Left ventricle myocardium inferior (tissue), 1 donor: ENCODE measurements around the gene MDK. TPM values are rescaled to one million over a fixed set of nuclear protein-coding genes. Genes with fewer than 3 reads are reported as not detected.
A peak's percentile ranks its signal among the peaks of the same experiment; 100 is the strongest.

Experiments used
- DNase-seq: peaks from one replicate; pipeline ENCODE4 v3.0.0-alpha.2; 2020
- H3K27ac ChIP-seq: fragments of 200-600 bp; replicated peaks from 2 replicates; pipeline ENCODE4 v1.8.0; 2021
- H3K27me3 ChIP-seq: fragments of 200-600 bp; 2 replicates; pipeline ENCODE4 v1.8.0; 2021; ENCODE audit warnings: low read depth
- H3K36me3 ChIP-seq: fragments of 200-600 bp; 2 replicates; pipeline ENCODE4 v1.8.0; 2021
- H3K4me1 ChIP-seq: fragments of 200-600 bp; 2 replicates; pipeline ENCODE4 v1.8.0; 2021
- H3K4me3 ChIP-seq: fragments of 200-600 bp; 2 replicates; pipeline ENCODE4 v1.8.0; 2021; ENCODE audit warnings: mild to moderate bottlenecking, moderate library complexity
- H3K9me3 ChIP-seq: fragments of 200-600 bp; replicated peaks from 2 replicates; pipeline ENCODE4 v1.8.0; 2021
- CTCF ChIP-seq: fragments of 200-600 bp; IDR thresholded peaks from 2 replicates; pipeline ENCODE4 v1.8.0; 2021; ENCODE audit warnings: antibody characterized with exemption, mild to moderate bottlenecking, borderline replicate concordance
- intact Hi-C: fragments of 100-400 bp; cut with micrococcal nuclease; formaldehyde crosslinking; loops from one replicate; pipeline ENCODE4 v1.11.0; 2022
- total RNA-seq: library from RNA; stranded (reverse); fragmentation: NEBNext Ultra II Directional; extraction: Animal tissue kit (Norgen Biotek cat#: 25700); gene quantifications from one replicate; pipeline ENCODE4 v1.2.1, GENCODE V29; 2021
- donor health status: DM: no; HTN: yes; CAD: no; lungs with severe emphysema.

MDK gene
- total RNA-seq, 1 donor from 2014 or later, result 5.4 TPM

GRCh38 chr11:46366260-46366659 is 15.2 kb upstream of the MDK start:
- no peaks in the 10 kb centered on the region for H3K27me3 ChIP-seq
- DNase-seq, result no peak
- peaks cover 41% of the 10 kb centered on the region for H3K36me3 ChIP-seq
- H3K9me3 ChIP-seq, result no peaks in the 10 kb centered on the region
- TF ChIP-seq CTCF, result no peak
- H3K4me1 ChIP-seq, result peaks cover 76% of the 10 kb centered on the region
- H3K4me3 ChIP-seq, result no peak overlapping the region
- intact Hi-C loops, result no loop called here
- no peak overlapping the region for H3K27ac ChIP-seq

- DNase-seq, result no peak
- intact Hi-C loops, result no loop called here
- peaks cover 71% of the 10 kb centered on the region for H3K4me1 ChIP-seq
These were observed 14.8 kb upstream of the MDK start for GRCh38 chr11:46366661-46367161.

GRCh38 chr11:46367244-46367915 is 14.1 kb upstream of the MDK start:
- Histone ChIP-seq H3K9me3 (no peaks in the 10 kb centered on the region), H3K4me3 (peak overlapping the region; percentile 21), H3K36me3 (peaks cover 52% of the 10 kb centered on the region), H3K27ac (peak overlapping the region; percentile 57), H3K27me3 (no peaks in the 10 kb centered on the region), H3K4me1 (peaks cover 65% of the 10 kb centered on the region)
- TF ChIP-seq CTCF, result peak; percentile 95
- DNase-seq, result peak; percentile 75
- intact Hi-C loops, result no loop called here

More at GRCh38 chr11:46366661-46367161, 14.8 kb upstream of the MDK start:
- peaks cover 46% of the 10 kb centered on the region for H3K36me3 ChIP-seq
- no peaks in the 10 kb centered on the region for H3K9me3 ChIP-seq
- no peak for TF ChIP-seq CTCF
- H3K27ac ChIP-seq, result peak overlapping the region; percentile 57
- H3K4me3 ChIP-seq, result no peak overlapping the region
- H3K27me3 ChIP-seq, result no peaks in the 10 kb centered on the region

GRCh38 chr11:46367916-46368267 is 13.6 kb upstream of the MDK start:
- H3K4me3 ChIP-seq, result peak overlapping the region; percentile 21
- peak; percentile 20 for TF ChIP-seq CTCF
- no peaks in the 10 kb centered on the region for H3K27me3 ChIP-seq
- H3K4me1 ChIP-seq, result peaks cover 60% of the 10 kb centered on the region
- intact Hi-C loops, result no loop called here
- DNase-seq, result no peak
- H3K27ac ChIP-seq, result peak overlapping the region; percentile 57
- peaks cover 57% of the 10 kb centered on the region for H3K36me3 ChIP-seq
- H3K9me3 ChIP-seq, result no peaks in the 10 kb centered on the region

GRCh38 chr11:46369458-46370152 is 11.9 kb upstream of the MDK start:
- intact Hi-C loops, result no loop called here
- H3K9me3 ChIP-seq, result no peaks in the 10 kb centered on the region
- H3K27me3 ChIP-seq, result no peaks in the 10 kb centered on the region
- H3K4me3 ChIP-seq, result no peak overlapping the region
- DNase-seq, result no peak
- peak; percentile 85 for TF ChIP-seq CTCF
- peaks cover 42% of the 10 kb centered on the region for H3K4me1 ChIP-seq
- no peak overlapping the region for H3K27ac ChIP-seq
- peaks cover 74% of the 10 kb centered on the region for H3K36me3 ChIP-seq
